SIG-M5 treated with dmso at 0.1 percent for 504 hours (cell line): ENCODE results near the gene SAC3D1.

Source experiments
- DNase-seq: peaks from one replicate; lab custom pipeline; 2025; ENCODE audit not compliant: unreplicated experiment; lab: John Stamatoyannopoulos, UW

Gene SAC3D1

GRCh38 chr11:65059523-65059922 lies 18.5 kb downstream of the SAC3D1 start:
- no peak for DNase-seq

DNA sequence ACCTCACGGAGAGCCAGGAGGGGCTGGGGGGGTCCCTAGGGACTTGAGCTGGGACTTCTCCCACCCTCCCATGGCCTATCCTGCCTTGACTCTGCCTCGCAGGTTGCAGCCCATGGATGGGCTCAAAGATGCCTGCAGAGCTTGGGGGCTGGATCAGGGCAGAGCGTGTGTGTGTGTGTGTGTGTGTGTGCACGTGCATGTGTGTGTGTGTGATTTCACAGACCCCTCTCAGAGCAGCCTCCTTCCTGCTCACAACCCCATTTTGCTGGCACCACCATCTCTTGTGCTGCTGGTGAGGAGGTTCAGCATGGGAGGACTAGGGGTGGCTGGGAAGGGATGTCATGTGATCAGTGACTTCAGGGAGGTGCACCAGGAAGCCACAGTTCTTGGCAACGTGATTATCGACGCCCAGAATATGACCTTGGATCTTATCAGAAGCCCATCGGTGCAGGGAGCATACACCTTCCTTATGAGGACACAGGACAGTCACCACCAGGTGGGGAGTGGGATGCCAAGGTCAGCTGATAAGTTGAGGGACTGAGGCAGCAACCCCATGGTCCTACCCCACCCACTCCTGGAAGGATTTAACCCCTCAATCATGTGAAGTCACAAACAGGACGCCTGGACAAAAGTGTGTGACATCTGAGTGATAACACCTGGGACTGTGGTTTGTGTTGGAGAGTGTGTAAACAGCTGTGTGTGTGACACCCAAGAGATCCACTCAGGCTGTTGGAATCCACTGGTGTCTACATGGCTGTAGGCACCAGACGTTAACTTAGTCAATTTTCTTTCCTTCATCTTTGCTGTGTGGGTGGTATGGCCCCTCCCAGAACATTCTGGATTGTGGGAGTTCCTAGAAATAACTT lies 19.2 kb downstream of the SAC3D1 start:
- DNase-seq: no peak

GRCh38 chr11:65060913-65061408 lies 20.0 kb downstream of the SAC3D1 start:
- DNase-seq: no peak

DNA sequence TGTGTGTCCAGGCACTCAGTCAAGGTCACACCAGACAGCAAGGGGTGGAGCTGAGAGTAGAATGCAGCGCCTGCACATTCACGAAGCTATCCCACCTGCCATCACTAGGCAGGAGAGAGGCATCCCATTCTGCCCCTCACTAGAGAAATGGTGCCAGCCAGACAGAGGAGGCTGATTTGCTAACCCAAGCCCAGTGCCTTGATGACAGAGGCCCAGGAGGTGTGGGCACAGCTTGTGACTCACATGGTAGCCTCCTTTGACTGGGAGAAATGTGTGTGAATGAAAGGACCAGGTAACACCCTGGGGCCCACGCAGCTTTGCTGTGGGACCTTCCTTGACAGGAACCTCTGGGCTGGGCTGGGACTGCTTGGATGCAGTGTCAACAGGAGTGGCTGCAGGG lies 22.5 kb downstream of the SAC3D1 start:
- no peak for DNase-seq

DNA sequence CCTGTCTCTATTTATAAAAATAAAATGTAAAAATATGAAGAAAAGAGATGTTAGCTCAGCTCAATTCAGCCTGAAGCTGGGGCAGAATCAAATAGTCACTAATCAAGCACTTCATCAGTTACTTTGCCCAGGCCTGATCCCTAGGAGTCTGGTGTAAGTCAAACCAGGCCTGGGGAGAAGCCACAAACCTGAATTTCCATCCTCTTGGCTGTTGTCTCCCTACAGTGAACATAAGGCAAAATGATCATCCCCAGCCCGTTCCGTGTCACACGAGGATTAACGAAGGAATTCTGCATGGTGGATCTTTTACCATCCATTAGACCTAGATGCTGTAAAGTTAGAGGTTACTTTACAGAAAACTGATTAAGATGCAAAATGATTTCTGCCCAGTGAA lies 23.8 kb downstream of the SAC3D1 start:
- no peak for DNase-seq

- no peak for DNase-seq
Measured at GRCh38 chr11:65065851-65066250, 24.8 kb downstream of the SAC3D1 start.

GRCh38 chr11:65066315-65066714 lies 25.3 kb downstream of the SAC3D1 start:
- no peak for DNase-seq

- DNase-seq: no peak
Measured at GRCh38 chr11:65066805-65067291, 25.8 kb downstream of the SAC3D1 start.

GRCh38 chr11:65067446-65067845 lies 26.4 kb downstream of the SAC3D1 start:
- no peak for DNase-seq

DNA sequence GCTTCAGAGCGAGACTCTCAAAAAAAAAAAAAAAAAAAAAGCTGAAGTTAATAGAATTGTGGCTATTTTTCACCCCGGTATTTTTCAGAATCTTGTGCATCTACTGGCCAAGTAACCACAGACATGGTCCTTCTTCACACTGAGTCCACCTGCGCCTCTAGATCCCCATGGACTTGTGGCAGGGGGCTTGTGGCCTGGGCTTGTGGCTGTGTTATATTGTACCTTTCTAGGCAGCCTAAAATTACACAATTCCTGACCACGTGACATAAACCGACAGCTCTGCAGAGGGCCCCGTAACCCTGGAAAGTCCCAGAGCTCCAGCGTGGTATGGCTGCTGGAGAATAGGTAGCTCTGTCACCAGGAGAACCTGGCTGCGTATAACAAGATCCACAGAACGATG lies 28.2 kb downstream of the SAC3D1 start:
- peak; percentile 51 for DNase-seq

DNA sequence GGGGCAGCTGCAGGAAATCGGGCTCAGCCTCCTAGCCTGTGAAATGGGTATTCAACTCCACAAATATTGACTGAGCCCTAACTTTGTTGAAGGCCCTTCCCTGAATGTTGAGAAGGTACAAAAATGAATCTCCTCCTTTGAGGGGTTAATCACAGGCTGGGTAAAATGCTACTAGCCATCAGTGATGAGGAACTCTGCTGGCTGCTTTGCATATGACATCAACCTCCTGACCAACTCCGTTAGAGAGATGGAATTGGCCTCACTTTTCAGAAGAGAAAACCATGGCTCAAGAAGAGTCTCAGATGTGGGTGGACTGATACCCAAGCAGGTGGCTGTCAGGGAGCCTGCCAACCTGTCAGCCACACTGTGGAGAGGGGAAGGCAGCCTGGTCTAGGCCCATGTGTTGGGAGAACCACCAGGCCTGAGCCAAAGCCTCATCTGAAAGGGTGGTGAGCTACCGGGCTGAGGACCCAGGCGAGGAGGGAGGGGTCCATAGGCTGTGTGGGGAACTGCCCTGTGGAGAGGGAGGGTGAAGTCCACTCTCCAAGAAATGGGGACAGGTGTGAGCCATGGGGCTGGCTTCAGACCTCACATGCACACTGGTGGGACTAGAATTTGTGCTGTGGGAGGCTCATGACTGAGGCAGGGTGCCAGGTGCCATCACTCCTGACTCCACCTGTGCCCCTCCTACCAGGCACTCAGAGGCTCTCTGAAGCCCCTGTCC lies 31.1 kb downstream of the SAC3D1 start:
- DNase-seq: no peak

GRCh38 chr11:65072631-65072966 lies 31.6 kb downstream of the SAC3D1 start:
- DNase-seq: no peak

- DNase-seq: no peak
Measured at GRCh38 chr11:65077451-65077850, 36.4 kb downstream of the SAC3D1 start.

GRCh38 chr11:65078151-65078550 lies 37.1 kb downstream of the SAC3D1 start:
- DNase-seq: peak; percentile 12

DNA sequence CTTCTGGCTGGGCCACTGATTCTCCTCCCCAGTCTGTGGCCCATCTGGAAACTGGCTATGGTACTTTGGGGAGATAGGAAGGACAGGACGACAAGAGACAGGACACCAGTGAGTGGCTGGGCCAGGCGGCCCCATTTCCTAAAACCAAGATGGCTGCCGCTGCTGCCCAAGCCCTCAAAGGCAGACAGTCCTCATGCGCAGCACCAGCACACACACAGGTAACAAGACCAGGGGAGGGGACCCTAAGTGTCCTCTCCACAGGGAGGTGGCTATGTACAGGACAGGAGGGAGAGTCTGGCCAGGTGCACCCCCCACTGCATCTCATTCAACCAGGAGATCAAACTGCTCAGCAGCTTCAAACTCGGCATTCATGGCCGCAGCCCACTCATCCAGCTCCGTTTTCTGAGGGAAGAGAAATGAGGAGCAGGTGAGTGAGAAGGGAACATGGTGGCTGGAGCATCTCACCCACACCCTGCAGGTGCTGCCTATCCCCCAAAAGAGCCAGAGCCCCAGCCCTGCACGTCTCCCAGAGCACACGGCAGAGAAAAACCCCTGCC lies 37.9 kb downstream of the SAC3D1 start:
- DNase-seq: no peak

DNA sequence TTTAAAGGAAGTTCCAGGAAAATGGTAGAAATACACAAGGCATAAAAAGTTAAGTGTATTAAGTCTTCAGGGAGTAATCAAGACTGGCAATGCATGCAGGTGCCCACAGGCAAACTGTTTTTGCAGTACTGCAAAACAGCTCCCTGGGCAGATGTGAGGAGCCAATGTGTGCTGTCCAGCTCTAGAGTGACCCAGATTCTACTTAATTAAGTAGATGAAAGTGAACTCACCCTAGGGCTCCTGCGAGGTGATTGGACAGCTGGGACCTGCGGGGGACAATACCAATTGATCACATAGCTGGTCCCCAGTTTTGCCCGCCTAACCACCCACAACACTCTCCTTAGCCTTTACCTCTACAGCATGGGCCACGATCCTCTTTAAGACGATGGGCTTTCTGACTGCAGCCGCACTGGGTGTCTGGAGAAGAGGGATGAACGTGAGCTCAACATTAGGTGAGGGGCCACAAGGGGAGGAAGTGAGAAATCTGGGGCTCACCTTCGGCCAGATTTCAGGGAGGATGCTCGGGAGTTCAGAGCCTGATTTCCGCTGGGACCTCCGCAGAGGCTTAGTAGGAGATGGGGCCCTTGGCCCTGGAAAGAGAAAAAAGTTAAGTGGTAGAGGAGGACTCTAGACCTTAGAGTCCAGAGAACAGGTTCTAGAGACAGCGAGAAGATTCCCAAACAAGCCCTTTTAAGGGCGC lies 42.3 kb downstream of the SAC3D1 start:
- DNase-seq: no peak

DNA sequence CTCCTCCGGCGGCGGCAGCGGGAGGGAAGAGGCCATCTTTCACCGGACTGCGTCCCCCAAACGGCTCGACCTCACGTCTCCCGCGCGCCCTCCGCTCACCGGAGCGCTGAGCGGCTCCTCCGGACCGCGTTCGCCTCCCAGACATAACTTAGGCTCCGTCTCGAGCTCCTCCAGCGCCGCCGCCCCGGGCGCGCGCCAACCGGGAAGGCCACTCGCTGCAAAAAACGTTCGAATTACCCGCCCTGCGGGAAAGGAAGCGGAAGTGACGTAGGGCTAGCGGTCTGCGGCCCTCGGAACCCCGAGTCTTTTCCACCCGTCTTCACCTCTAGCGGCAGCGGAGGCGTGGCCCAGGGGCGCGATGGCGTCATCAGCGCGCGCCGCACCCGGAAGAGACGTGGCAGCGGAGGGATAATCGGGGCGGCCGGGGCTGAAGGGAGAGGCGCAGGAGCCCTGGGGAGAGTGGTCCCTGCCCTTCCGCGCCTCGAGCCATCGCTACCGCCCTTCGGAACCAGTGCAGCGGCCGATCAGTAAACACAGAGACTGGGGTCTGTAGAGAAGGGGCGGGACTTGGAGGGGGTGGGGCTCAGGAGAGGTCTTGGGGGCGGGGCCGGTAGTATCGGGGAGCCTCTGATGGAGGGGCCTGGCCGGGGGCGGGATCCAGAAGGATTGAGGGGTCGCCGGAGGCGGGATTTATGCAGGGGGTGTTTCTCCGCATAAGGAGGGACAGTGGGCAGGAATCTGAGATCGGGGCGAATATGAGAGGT lies 43.0 kb downstream of the SAC3D1 start, which contains the start of the genes CDCA5 and ZFPL1:
Gene CDCA5 (minus strand): TSS at position 207 of the 764 bp plus-strand sequence. CDS start 62 bp downstream, at position 145.
Gene ZFPL1 (plus strand): TSS at position 389 of the 764 bp plus-strand sequence. CDS start 477 bp downstream, outside the sequence.
- peak; percentile 94 for DNase-seq

DNA sequence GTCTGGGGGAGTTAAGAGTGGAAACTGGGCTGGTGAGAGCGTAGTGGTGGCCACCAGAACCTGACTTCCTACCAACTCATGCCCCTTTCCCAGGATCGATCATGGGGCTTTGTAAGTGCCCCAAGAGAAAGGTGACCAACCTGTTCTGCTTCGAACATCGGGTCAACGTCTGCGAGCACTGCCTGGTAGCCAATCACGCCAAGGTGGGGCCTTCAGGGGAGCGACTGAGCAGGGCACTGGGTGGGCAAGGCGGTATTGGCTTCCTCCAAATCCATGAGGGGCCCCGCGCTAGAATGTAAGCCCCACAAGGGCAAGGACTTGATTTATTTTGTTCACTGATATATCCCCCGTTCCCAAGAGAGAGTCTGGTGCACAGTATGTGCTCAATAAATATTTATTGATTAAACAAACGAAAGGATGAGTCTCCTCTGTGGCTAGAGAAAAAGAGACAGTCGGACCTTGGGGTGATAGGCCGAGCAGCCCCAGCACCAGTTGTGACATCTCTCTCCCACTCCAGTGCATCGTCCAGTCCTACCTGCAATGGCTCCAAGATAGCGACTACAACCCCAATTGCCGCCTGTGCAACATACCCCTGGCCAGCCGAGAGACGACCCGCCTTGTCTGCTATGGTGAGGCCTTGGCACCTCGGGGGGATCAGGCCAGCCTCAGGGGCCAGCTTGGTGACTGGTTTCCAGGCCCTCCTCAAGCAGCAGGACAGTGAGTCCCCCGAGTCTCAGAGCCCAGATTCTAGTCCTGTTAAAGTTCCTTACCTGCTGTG lies 43.8 kb downstream of the SAC3D1 start:
- no peak for DNase-seq

- no peak for DNase-seq
Measured at GRCh38 chr11:65085446-65085845, 44.4 kb downstream of the SAC3D1 start.
